MCF 10A (cell line): ENCODE results near the gene KLHL30. TPM values are rescaled to one million over a fixed set of nuclear protein-coding genes. Genes with fewer than 3 reads are reported as not detected.

Experiments used
- BruUV-seq: library from RNA; stranded (reverse); fragments of 400-500 nt; replicated peaks from 2 replicates; lab custom pipeline; 2021; lab: Mats Ljungman, UMichigan
- CTCF ChIA-PET: fragments of 300-600 bp; sonication (Branson Sonifier 250); formaldehyde crosslinking; extraction: SDS; loops from one replicate; lab custom pipeline; 2021; ENCODE audit warnings: antibody characterized with exemption, inconsistent platforms; lab: Yijun Ruan, JAX
- POLR2A ChIA-PET: fragments of 300-600, 350-650 bp; sonication (Branson Sonifier 250); formaldehyde crosslinking; extraction: SDS; loops from one replicate; lab custom pipeline; 2020; ENCODE audit warnings: antibody characterized with exemption, inconsistent platforms; lab: Yijun Ruan, JAX
- DNase-seq: peaks from one replicate; pipeline ENCODE4 v3.0.0-alpha.2; 2018; ENCODE audit not compliant: unreplicated experiment
- H3K27ac Mint-ChIP-seq: one replicate; pipeline ENCODE4 v1.8.0; 2022; ENCODE audit warnings: mild to moderate bottlenecking, low read depth, mixed read lengths; ENCODE audit not compliant: unreplicated experiment
- H3K27me3 Mint-ChIP-seq: one replicate; pipeline ENCODE4 v1.8.0; 2022; ENCODE audit warnings: mixed read lengths; ENCODE audit not compliant: insufficient read depth, unreplicated experiment
- H3K36me3 Mint-ChIP-seq: one replicate; pipeline ENCODE4 v1.8.0; 2022; ENCODE audit warnings: mild to moderate bottlenecking, moderate library complexity, mixed read lengths; ENCODE audit not compliant: insufficient read depth, unreplicated experiment
- H3K4me1 Mint-ChIP-seq: one replicate; pipeline ENCODE4 v1.8.0; 2022; ENCODE audit warnings: mixed read lengths; ENCODE audit not compliant: insufficient read depth, unreplicated experiment
- H3K4me3 Mint-ChIP-seq: one replicate; pipeline ENCODE4 v1.8.0; 2022; ENCODE audit warnings: mild to moderate bottlenecking, moderate library complexity, mixed read lengths; ENCODE audit not compliant: unreplicated experiment
- H3K9me3 Mint-ChIP-seq: one replicate; pipeline ENCODE4 v1.8.0; 2022; ENCODE audit warnings: mixed read lengths; ENCODE audit not compliant: unreplicated experiment
- intact Hi-C: fragments of 100-400 bp; cut with micrococcal nuclease; formaldehyde crosslinking; loops from 2 replicates; pipeline ENCODE4 v1.14.1; 2022
- total RNA-seq: library from RNA; stranded (reverse); gene quantifications from 2 replicates; pipeline ENCODE4 v1.2.3, GENCODE V29; 2022
- TF ChIP-seq, protein P1 (sequence below): fragments of 200-600 bp; IDR thresholded peaks from one replicate; pipeline ENCODE4 v1.8.0; 2022; ENCODE audit warnings: antibody characterized with exemption, mild to moderate bottlenecking; ENCODE audit not compliant: unreplicated experiment

KLHL30 gene
- total RNA-seq, 1 experiment from 2014 or later = 0.35 TPM

GRCh38 chr2:238148981-238149380 is 10.5 kb downstream of the KLHL30 start:
- CTCF ChIA-PET = interaction anchor here (0.5 kb wide), 1 partner anchor 230 kb away, joined by 5 read pairs; no protein-coding TSS in a partner anchor
- H3K27me3 Mint-ChIP-seq = no peaks in the 10 kb centered on the region
- H3K27ac Mint-ChIP-seq = no peak overlapping the region
- H3K4me1 Mint-ChIP-seq = peaks cover 2% of the 10 kb centered on the region
- POLR2A ChIA-PET = no interaction called here
- H3K9me3 Mint-ChIP-seq = no peaks in the 10 kb centered on the region
- no peaks in the 10 kb centered on the region for H3K36me3 Mint-ChIP-seq
- H3K4me3 Mint-ChIP-seq = no peak overlapping the region
- BruUV-seq = no TSS peak
- intact Hi-C loops = no loop called here
- DNase-seq = no peak
- TF ChIP-seq, protein P1, sequence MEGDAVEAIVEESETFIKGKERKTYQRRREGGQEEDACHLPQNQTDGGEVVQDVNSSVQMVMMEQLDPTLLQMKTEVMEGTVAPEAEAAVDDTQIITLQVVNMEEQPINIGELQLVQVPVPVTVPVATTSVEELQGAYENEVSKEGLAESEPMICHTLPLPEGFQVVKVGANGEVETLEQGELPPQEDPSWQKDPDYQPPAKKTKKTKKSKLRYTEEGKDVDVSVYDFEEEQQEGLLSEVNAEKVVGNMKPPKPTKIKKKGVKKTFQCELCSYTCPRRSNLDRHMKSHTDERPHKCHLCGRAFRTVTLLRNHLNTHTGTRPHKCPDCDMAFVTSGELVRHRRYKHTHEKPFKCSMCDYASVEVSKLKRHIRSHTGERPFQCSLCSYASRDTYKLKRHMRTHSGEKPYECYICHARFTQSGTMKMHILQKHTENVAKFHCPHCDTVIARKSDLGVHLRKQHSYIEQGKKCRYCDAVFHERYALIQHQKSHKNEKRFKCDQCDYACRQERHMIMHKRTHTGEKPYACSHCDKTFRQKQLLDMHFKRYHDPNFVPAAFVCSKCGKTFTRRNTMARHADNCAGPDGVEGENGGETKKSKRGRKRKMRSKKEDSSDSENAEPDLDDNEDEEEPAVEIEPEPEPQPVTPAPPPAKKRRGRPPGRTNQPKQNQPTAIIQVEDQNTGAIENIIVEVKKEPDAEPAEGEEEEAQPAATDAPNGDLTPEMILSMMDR = no peak

DNA sequence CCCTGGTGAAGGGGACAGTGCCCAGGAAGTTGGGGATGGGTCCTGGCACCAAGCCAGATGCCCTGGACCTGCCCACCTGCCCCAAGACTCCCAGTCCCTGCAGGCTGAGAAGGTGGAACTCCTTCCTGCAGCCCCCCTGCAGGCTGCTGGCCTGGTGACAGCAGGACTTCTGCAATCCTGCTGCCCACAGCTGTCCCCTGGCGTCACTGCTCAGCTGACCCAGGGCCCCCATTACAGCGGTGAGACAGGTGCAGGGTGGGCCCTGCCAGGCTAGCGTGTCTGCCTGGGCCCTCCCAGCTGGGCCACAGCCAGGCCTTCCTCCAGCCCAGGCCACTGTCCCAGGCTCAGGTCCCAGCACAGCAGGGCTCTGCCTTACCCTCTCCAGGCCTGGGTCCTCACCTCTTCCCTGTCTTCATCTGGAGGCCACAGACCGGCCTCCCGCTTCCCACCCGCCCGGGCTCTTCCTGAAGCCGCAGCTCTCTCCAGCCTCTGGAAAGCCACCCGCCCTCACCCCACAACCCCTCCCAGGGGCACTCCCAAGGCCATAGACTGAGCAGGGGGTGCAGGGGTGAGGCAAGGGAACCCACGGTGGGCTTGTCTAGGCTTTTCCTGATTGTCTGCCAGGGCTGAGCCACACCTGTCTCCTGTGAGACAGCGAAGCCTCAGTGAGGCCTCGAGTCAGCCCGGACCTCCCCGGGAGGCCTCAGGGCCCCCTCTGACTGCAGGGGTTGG is 11.5 kb downstream of the KLHL30 start:
- H3K27me3 Mint-ChIP-seq = no peaks in the 10 kb centered on the region
- BruUV-seq = no TSS peak
- no peak overlapping the region for H3K27ac Mint-ChIP-seq
- H3K9me3 Mint-ChIP-seq = no peaks in the 10 kb centered on the region
- ChIA-PET CTCF (no interaction called here), POLR2A (no interaction called here)
- intact Hi-C loops = no loop called here
- no peaks in the 10 kb centered on the region for H3K4me1 Mint-ChIP-seq
- no peak for DNase-seq
- H3K36me3 Mint-ChIP-seq = no peaks in the 10 kb centered on the region
- TF ChIP-seq, protein P1 = no peak
- H3K4me3 Mint-ChIP-seq = no peak overlapping the region

DNA sequence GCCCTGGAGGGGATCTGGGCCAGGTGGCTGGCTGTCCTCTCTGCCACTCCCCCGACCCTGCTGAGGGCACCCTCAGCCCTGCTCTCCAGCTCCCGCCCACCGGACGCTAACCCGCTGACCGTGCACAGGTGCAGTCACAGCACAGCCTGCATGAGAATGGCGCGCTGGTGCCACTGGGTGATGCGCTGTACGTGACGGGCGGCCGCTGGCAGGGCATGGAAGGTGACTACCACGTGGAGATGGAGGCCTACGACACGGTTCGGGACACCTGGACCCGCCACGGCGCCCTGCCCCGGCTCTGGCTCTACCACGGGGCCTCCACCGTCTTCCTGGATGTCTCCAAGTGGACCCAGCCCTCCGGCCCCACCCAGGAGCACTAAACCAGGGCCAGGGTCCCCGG is 12.2 kb downstream of the KLHL30 start:
- CTCF ChIA-PET = no interaction called here
- Mint-ChIP-seq H3K9me3 (no peaks in the 10 kb centered on the region), H3K4me3 (no peak overlapping the region), H3K27ac (no peak overlapping the region), H3K36me3 (no peaks in the 10 kb centered on the region), H3K27me3 (no peaks in the 10 kb centered on the region), H3K4me1 (no peaks in the 10 kb centered on the region)
- no peak for DNase-seq
- intact Hi-C loops = no loop called here
- no TSS peak for BruUV-seq
- POLR2A ChIA-PET = no interaction called here
- TF ChIP-seq, protein P1 = no peak

- Mint-ChIP-seq H3K9me3 (no peaks in the 10 kb centered on the region), H3K4me1 (no peaks in the 10 kb centered on the region), H3K27ac (no peak overlapping the region), H3K27me3 (no peaks in the 10 kb centered on the region), H3K4me3 (no peak overlapping the region), H3K36me3 (no peaks in the 10 kb centered on the region)
- TF ChIP-seq, protein P1 = no peak
- no peak for DNase-seq
- ChIA-PET POLR2A (no interaction called here), CTCF (no interaction called here)
- intact Hi-C loops = no loop called here
- BruUV-seq = no TSS peak
Observed at GRCh38 chr2:238151205-238151604, 12.7 kb downstream of the KLHL30 start.
